SK-N-SH (cell line): ENCODE results near the gene SRGAP1. TPM values are rescaled to one million over a fixed set of nuclear protein-coding genes. Genes with fewer than 3 reads are reported as not detected.

Experiments used
- CTCF ChIA-PET: fragments of 300-600, 350-600 bp; formaldehyde crosslinking; extraction: SDS; loops from one replicate; lab custom pipeline; 2021; lab: Yijun Ruan, JAX
- POLR2A ChIA-PET: fragments of 350-600 bp; sonication (Branson Sonifier 250); formaldehyde crosslinking; extraction: SDS; loops from one replicate; lab custom pipeline; 2020; ENCODE audit warnings: antibody characterized with exemption, inconsistent platforms; lab: Yijun Ruan, JAX
- DNase-seq: peaks from one replicate; pipeline ENCODE4 v3.0.0; 2012
- H2AFZ ChIP-seq: fragments of 200-600 bp; sonication (generic); 2 replicates; pipeline ENCODE4 v1.8.1; 2016; ENCODE audit warnings: antibody characterized with exemption, mild to moderate bottlenecking, low read depth
- H3F3A ChIP-seq: fragments of 200-600 bp; sonication (generic); replicated peaks from 2 replicates; pipeline ENCODE3; 2016; ENCODE audit warnings: antibody characterized with exemption, mild to moderate bottlenecking; ENCODE audit not compliant: insufficient read depth
- H3K27ac ChIP-seq, 2 experiments: fragments of 200-500 bp in 1 of 2; fragments of 200-600 bp in 1 of 2; sonication (Bioruptor generic) in 1 of 2; sonication (generic), shearing (Covaris generic) in 1 of 2; 2 replicates each; pipeline versions ENCODE4 v1.5.1 to v1.6.1; 2014 to 2016; ENCODE audit warnings: low read depth in 2 of 2, inconsistent platforms in 1 of 2, low read length in 1 of 2, mild to moderate bottlenecking in 1 of 2, mixed read lengths in 1 of 2
- H3K27me3 ChIP-seq: fragments of 200-600 bp; sonication (generic), shearing (Covaris generic); 2 replicates; pipeline ENCODE4 v1.6.1; 2016; ENCODE audit warnings: mixed run types; ENCODE audit not compliant: insufficient read depth
- H3K36me3 ChIP-seq, 2 experiments: fragments of 200-500 bp in 1 of 2; fragments of 200-600 bp in 1 of 2; sonication (Bioruptor generic) in 1 of 2; sonication (generic) in 1 of 2; replicated peaks in 1 of 2; 2 replicates each; pipeline versions ENCODE3 to v1.5.1; 2014 to 2016; ENCODE audit warnings: low read length in 1 of 2, mild to moderate bottlenecking in 1 of 2; ENCODE audit not compliant: insufficient read depth in 2 of 2, control insufficient read depth in 1 of 2
- H3K4me1 ChIP-seq, 2 experiments: fragments of 200-500 bp in 1 of 2; fragments of 200-600 bp in 1 of 2; sonication (Bioruptor generic) in 1 of 2; sonication (generic), shearing (Covaris generic) in 1 of 2; 2 replicates each; pipeline versions ENCODE4 v1.5.1 to v1.6.1; 2014 to 2016; ENCODE audit warnings: low read depth in 1 of 2, low read length in 1 of 2, mixed run types in 1 of 2; ENCODE audit not compliant: insufficient read depth in 2 of 2, control insufficient read depth in 1 of 2
- H3K4me2 ChIP-seq: fragments of 200-600 bp; sonication (generic), shearing (Covaris generic); 2 replicates; pipeline ENCODE4 v1.6.1; 2017; ENCODE audit warnings: mixed run types
- H3K4me3 ChIP-seq, 2 experiments: fragments of 200-500 bp in 1 of 2; fragments of 200-600 bp in 1 of 2; sonication (Bioruptor generic) in 1 of 2; sonication (generic), shearing (Covaris generic) in 1 of 2; 2 replicates each; pipeline versions ENCODE4 v1.5.1 to v1.8.1; 2014 to 2016; ENCODE audit warnings: low read depth in 2 of 2, inconsistent platforms in 1 of 2, low read length in 1 of 2, mild to moderate bottlenecking in 1 of 2, mixed read lengths in 1 of 2, moderate library complexity in 1 of 2
- H3K79me2 ChIP-seq: fragments of 200-600 bp; sonication (generic); 2 replicates; pipeline ENCODE4 v1.8.1; 2017; ENCODE audit warnings: mild to moderate bottlenecking; ENCODE audit not compliant: insufficient read depth
- H3K9ac ChIP-seq: fragments of 200-600 bp; sonication (generic); 2 replicates; pipeline ENCODE4 v1.6.1; 2017; ENCODE audit warnings: mixed run types
- H3K9me2 ChIP-seq: fragments of 200-600 bp; sonication (generic); 2 replicates; pipeline ENCODE4 v1.6.1; 2017; ENCODE audit warnings: mixed run types
- H3K9me3 ChIP-seq: fragments of 200-600 bp; sonication (generic); 2 replicates; pipeline ENCODE4 v1.6.1; 2017; ENCODE audit warnings: mixed run types, mild to moderate bottlenecking, moderate library complexity
- H4K20me1 ChIP-seq: fragments of 200-600 bp; sonication (generic); 2 replicates; pipeline ENCODE4 v1.6.1; 2017; ENCODE audit warnings: mild to moderate bottlenecking, mixed run types; ENCODE audit not compliant: insufficient read depth
- CTCF ChIP-seq: fragments of 200-600 bp; sonication (generic); IDR thresholded peaks from 2 replicates; pipeline ENCODE4 v1.6.1; 2017; ENCODE audit warnings: antibody characterized with exemption, mild to moderate bottlenecking, moderate library complexity
- EZH2phosphoT487 ChIP-seq: fragments of 200-600 bp; sonication (generic); IDR thresholded peaks from 2 replicates; pipeline ENCODE4 v1.6.1; 2017; ENCODE audit warnings: low read depth, mixed run types, mild to moderate bottlenecking, antibody characterized with exemption, moderate library complexity, borderline replicate concordance
- GATA2 ChIP-seq: sonication (generic); formaldehyde crosslinking; IDR thresholded peaks from 2 replicates; pipeline ENCODE4 v1.5.0; 2020; ENCODE audit warnings: mild to moderate bottlenecking, missing genetic modification reagents
- JUND ChIP-seq: IDR thresholded peaks from 2 replicates; pipeline ENCODE4 v1.4.0; 2012
- MEF2A ChIP-seq: IDR thresholded peaks from 2 replicates; pipeline ENCODE4 v1.4.0; 2012; ENCODE audit warnings: low read depth, borderline replicate concordance
- MXI1 ChIP-seq: IDR thresholded peaks from 2 replicates; pipeline ENCODE4 v1.6.1; 2012; ENCODE audit warnings: mild to moderate bottlenecking, low read depth, low read length, improper control_type of control experiment
- NRF1 ChIP-seq: IDR thresholded peaks from 2 replicates; pipeline ENCODE4 v1.6.1; 2012; ENCODE audit warnings: low read depth, mild to moderate bottlenecking, low read length
- RAD21 ChIP-seq: IDR thresholded peaks from 2 replicates; pipeline ENCODE4 v1.6.1; 2012; ENCODE audit warnings: mild to moderate bottlenecking, low read length
- RXRA ChIP-seq: IDR thresholded peaks from 2 replicates; pipeline ENCODE4 v1.4.0; 2012; ENCODE audit warnings: low read depth, mild to moderate bottlenecking, borderline replicate concordance
- SMC3 ChIP-seq: IDR thresholded peaks from 2 replicates; pipeline ENCODE4 v1.6.1; 2012; ENCODE audit warnings: low read depth, low read length, improper control_type of control experiment
- TAF1 ChIP-seq: IDR thresholded peaks from 2 replicates; pipeline ENCODE4 v1.6.1; 2012; ENCODE audit warnings: low read depth, mild to moderate bottlenecking, low read length, moderate library complexity, borderline replicate concordance
- TCF12 ChIP-seq: IDR thresholded peaks from 2 replicates; pipeline ENCODE4 v1.4.0; 2012
- TEAD4 ChIP-seq: IDR thresholded peaks from 2 replicates; pipeline ENCODE4 v1.4.0; 2012; ENCODE audit warnings: mild to moderate bottlenecking, borderline replicate concordance; ENCODE audit not compliant: insufficient read depth
- ZBTB33 ChIP-seq: IDR thresholded peaks from 2 replicates; pipeline ENCODE4 v1.4.0; 2012; ENCODE audit warnings: low read depth, borderline replicate concordance
- WGBS: methylation state at CpG from one replicate; pipeline ENCODE4 v1.1.6; 2017; ENCODE audit warnings: low lambda C conversion rate; 5-methylcytosine and 5-hydroxymethylcytosine counted together
- polyA plus RNA-seq, 3 experiments: library from polyadenylated mRNA; depleted of rRNA; stranded (reverse); fragments of >200 nt; gene quantifications; 2 replicates each; pipeline ENCODE4 v1.2.3, GENCODE V29; 2012
- TF ChIP-seq, protein P1 (sequence below): IDR thresholded peaks from 2 replicates; pipeline ENCODE4 v1.6.1; 2012; ENCODE audit warnings: mild to moderate bottlenecking, low read depth, low read length, moderate library complexity
- TF ChIP-seq, protein P2 (sequence below): IDR thresholded peaks from 2 replicates; pipeline ENCODE4; 2012
- TF ChIP-seq, protein P3 (sequence below): IDR thresholded peaks from 2 replicates; pipeline ENCODE4 v1.4.0; 2012; ENCODE audit warnings: low read depth, borderline replicate concordance

Gene SRGAP1
- polyA plus RNA-seq, 1 of the 3 experiments (the other 2 are of a cell fraction), result 2.6 TPM

DNA sequence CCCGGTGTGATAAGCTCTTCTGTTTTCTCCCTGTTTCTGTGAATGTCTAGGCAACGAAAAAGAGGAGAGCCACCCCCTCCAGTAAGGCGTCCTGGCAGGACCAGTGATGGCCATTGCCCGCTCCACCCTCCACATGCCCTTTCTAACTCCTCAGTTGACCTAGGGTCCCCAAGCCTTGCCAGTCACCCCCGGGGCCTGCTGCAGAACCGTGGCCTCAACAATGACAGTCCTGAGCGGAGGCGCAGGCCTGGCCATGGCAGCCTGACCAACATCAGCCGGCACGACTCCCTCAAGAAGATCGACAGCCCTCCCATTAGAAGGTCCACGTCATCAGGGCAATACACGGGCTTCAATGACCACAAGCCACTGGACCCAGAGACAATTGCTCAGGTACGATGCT is 283.3 kb downstream of the SRGAP1 start:
- H3F3A ChIP-seq, result no peaks in the 10 kb centered on the region
- WGBS, result 82% methylated on average over 11 of the region's 14 CpGs

More for the DNA sequence above, 283.3 kb downstream of the SRGAP1 start:
- Histone ChIP-seq H3K36me3 (peaks cover 7 to 21% of the 10 kb centered on the region in 2 experiments), H3K4me1 (peaks cover 0 to 2% of the 10 kb centered on the region in 2 experiments; a peak in 2 of 4 replicates), H3K9me3 (no peaks in the 10 kb centered on the region), H3K79me2 (no peaks in the 10 kb centered on the region), H3K27ac (no peak overlapping the region), H2AFZ (no peak overlapping the region), H3K9me2 (no peaks in the 10 kb centered on the region), H3K4me2 (no peak overlapping the region), H3K9ac (no peak overlapping the region), H3K27me3 (no peaks in the 10 kb centered on the region), H4K20me1 (no peaks in the 10 kb centered on the region), H3K4me3 (no peak overlapping the region)
- POLR2A ChIA-PET, result no interaction called here
- CTCF ChIA-PET, result interaction anchor here (0.7 kb wide), 1 partner anchor 49 kb away, joined by 3 read pairs; no protein-coding TSS in a partner anchor
- DNase-seq, result no peak
- no peak for TF ChIP-seq MXI1
- TF ChIP-seq, protein P1, sequence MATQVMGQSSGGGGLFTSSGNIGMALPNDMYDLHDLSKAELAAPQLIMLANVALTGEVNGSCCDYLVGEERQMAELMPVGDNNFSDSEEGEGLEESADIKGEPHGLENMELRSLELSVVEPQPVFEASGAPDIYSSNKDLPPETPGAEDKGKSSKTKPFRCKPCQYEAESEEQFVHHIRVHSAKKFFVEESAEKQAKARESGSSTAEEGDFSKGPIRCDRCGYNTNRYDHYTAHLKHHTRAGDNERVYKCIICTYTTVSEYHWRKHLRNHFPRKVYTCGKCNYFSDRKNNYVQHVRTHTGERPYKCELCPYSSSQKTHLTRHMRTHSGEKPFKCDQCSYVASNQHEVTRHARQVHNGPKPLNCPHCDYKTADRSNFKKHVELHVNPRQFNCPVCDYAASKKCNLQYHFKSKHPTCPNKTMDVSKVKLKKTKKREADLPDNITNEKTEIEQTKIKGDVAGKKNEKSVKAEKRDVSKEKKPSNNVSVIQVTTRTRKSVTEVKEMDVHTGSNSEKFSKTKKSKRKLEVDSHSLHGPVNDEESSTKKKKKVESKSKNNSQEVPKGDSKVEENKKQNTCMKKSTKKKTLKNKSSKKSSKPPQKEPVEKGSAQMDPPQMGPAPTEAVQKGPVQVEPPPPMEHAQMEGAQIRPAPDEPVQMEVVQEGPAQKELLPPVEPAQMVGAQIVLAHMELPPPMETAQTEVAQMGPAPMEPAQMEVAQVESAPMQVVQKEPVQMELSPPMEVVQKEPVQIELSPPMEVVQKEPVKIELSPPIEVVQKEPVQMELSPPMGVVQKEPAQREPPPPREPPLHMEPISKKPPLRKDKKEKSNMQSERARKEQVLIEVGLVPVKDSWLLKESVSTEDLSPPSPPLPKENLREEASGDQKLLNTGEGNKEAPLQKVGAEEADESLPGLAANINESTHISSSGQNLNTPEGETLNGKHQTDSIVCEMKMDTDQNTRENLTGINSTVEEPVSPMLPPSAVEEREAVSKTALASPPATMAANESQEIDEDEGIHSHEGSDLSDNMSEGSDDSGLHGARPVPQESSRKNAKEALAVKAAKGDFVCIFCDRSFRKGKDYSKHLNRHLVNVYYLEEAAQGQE, result no peak
- no peak for TF ChIP-seq GATA2 (CRISPR knock-in tag)
- no peak for TF ChIP-seq TAF1
- TF ChIP-seq TCF12, result no peak
- no peak for TF ChIP-seq RAD21
- TF ChIP-seq MEF2A, result no peak
- TF ChIP-seq CTCF, result no peak
- TF ChIP-seq NRF1, result no peak
- TF ChIP-seq JUND, result no peak
- no peak for TF ChIP-seq EZH2phosphoT487
- no peak for TF ChIP-seq TEAD4
- no peak for TF ChIP-seq ZBTB33
- TF ChIP-seq, protein P2, sequence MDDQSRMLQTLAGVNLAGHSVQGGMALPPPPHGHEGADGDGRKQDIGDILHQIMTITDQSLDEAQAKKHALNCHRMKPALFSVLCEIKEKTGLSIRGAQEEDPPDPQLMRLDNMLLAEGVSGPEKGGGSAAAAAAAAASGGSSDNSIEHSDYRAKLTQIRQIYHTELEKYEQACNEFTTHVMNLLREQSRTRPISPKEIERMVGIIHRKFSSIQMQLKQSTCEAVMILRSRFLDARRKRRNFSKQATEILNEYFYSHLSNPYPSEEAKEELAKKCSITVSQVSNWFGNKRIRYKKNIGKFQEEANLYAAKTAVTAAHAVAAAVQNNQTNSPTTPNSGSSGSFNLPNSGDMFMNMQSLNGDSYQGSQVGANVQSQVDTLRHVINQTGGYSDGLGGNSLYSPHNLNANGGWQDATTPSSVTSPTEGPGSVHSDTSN, result no peak
- TF ChIP-seq, protein P3, sequence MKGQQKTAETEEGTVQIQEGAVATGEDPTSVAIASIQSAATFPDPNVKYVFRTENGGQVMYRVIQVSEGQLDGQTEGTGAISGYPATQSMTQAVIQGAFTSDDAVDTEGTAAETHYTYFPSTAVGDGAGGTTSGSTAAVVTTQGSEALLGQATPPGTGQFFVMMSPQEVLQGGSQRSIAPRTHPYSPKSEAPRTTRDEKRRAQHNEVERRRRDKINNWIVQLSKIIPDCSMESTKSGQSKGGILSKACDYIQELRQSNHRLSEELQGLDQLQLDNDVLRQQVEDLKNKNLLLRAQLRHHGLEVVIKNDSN, result no peak
- TF ChIP-seq SMC3, result no peak
- TF ChIP-seq RXRA, result no peak
